M059J (cell line): ENCODE data around the gene CENPQ. TPM values are rescaled to one million over a fixed set of nuclear protein-coding genes. Genes with fewer than 3 reads are reported as not detected.

Experiments
- DNase-seq: peaks from one replicate; pipeline ENCODE4 v3.0.0-alpha.2; 2012; ENCODE audit warnings: low read depth
- total RNA-seq: library from RNA; depleted of rRNA; stranded (reverse); fragments of >200 nt; shearing (Covaris generic); gene quantifications from 2 replicates; pipeline ENCODE4 v1.2.3, GENCODE V29; 2014

CENPQ gene
- total RNA-seq, 1 experiment from 2014 or later, result 34.8 TPM

DNA sequence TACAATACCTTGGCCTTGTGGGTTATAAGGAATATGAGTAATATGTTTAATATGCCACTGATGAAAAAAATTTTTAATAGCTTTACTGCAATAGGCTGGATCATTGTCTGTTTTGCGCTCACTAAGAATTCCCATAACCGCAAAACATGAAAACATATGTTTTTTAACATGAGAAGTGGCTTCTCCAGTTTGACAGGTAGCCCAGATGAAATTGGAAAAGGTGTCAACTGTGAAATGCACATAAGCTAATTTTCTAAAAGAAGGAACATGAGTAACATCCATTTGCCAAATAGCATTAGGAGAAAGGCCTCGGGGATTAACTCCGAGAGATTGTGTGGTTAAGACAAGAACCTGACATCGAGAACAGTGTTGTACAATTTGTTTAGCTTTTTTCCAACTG, 41.5 kb downstream of the CENPQ start:
- DNase-seq, result no peak

DNA sequence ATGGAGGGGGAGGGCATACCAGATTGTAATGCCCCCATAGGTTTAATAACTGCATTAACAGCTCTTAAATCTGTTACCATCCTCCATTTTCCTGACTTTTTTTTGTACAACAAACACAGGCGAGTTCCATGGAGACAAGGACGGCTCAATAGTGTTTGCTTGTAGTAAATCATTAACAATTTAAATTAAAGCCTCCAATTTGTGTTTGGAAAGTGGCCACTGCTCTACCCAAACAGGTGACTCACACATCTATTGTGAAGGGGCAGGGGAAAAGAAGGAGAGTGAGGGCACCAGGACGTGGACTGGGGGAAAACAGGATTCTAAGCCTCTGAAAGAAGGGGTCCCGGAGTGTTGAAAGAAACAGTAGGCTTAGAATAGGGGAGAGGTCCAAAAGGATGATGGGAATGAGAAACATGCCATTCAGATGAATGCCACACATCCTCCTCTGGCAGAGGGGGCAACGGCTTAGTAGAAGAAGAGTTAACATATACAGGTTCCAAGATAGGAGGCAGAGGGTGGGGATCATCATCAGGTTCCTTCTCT, 43.5 kb downstream of the CENPQ start:
- no peak for DNase-seq

DNA sequence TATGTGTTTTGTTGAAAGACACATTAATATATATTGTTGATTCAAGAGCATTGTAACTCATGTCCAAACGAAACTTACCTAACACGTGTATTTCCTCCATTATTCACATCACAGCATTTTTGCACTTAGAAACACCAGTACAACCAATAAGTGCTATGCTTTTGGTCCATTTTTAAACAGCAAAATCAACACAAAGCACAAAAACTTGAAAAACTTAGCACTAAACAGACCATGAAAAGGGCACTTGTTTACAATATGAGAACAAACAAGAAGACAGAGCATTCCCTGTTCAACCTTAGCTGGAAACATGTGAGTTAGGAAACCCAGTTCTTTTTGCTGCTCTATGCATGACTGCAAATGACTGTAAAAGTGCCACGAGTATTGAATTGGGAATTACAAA, 46.2 kb downstream of the CENPQ start:
- DNase-seq, result no peak

DNA sequence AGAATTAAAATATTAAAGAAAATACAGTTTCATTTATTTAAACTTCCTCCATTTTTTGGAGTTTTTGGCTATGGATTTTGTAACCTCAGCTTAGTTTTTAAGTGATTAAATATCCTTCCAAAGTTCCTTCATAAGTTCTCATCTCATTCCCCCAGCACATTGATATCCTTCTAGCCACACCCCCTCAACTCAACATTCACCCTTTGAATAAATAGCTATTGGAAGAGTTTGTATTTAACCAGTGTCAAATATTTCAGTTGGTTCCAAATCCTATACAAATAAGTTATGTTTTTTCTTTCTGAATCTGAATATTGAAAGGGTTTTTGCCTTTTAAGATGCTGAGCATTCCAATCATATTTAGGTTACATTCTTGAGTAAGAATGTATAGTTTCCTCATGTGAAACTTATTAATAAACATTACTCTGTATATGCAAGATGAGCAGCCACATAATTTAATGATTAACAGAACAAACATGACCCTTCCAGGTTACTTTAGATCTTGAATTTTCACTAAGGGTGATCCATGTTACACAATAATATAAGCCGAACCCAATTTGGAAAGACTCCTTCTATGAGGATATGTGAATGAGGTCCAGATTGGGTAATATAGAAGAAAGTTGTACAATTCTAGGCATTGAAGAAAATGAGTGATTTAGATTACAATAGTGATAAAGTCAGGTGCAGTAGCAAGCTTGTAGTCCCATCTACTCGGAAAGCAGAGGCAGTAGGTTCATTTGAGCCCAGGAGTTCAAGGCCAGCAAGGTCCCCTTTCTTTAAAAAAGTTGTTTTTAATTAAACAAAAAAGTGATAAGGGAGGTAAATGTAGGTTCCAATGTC, 50.2 kb downstream of the CENPQ start:
- no peak for DNase-seq

DNA sequence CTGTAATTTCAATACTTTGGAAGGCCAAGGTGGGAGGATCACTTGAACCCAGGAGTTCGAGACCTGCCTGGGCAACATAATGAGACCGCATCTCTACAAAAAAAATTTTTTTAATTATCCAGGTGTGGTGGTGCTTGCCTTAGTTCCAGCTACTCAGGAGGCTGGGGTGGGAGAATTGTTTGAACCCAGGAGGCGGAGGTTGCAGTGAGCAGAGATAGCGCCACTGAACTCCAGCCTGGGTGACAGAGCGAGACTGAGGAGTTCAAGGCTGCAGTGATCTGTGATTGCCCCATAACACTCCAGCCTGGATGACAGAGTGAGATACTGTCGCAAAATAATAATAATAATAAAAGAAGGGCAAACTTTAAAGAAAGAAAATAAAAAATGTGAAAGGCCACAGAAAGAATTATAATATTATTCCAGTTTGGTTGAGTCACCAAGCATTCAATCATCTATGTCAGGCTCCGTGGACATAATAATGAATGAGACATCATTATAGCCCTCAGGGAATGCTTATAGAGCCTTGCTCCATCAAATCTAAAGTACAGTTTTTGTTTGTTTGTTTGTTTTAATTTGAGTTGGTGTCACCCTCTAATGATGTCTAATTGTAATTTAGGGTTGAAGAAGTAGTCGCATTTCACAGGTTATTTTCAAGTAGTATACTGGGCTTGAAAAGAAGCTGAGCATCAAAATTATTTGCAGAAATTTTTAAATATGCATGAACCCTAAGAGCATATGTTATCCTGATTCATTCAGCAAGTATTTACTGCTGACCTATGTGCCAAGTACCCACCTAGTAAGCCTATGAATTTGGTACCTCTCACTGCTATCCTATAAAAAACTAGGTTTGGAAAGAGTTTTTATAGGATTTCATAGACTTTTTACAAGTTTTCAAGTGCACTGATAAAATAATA, 51.7 kb downstream of the CENPQ start:
- peak; percentile 49 for DNase-seq

DNA sequence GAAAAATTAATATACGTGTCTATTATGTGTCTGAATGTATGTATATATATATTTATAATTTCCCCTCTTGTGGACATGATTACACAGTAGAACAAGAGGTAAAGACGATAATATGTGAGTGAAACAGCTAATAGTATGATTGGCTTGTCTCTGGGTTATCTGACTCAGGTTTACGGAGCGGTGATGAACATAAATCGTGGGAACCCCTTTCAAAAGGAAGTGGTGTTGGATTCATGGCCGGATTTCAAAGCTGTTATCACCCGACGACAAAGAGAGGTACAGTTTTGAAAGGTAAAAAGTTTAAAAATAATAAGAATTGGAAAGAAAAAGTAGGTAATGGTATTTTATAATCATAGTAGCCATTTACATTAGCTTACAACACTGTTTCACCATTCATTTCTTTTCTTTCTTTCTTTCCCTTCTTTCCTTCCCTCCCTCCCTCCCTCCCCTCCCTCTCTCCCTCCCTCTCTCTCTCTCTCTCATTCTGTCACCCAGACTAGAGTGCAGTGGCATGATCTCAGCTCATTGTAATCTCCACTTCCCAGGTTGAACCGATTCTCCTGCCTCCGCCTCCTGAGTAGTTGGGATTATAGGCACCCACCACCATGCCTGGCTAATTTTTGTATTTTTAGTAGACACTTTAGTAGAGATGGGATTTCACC, 52.4 kb downstream of the CENPQ start:
- peak; percentile 70 for DNase-seq

DNA sequence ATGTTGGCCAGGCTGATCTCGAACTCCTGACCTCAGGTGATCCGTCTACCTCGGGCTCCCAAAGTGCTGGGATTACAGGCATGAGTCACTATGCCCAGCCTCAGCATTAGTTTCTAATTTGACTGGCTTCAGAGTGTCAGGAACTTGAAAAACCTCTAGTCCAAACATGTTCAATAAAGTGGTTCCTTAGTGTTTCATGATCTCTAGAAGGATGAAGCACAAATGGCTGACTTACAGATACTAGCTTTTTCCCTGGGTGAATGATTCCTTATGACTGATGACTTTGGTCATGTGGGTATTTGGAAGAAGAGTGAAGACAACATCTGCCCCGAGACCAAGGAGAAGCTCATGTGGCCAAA, 53.0 kb downstream of the CENPQ start:
- DNase-seq, result no peak

DNA sequence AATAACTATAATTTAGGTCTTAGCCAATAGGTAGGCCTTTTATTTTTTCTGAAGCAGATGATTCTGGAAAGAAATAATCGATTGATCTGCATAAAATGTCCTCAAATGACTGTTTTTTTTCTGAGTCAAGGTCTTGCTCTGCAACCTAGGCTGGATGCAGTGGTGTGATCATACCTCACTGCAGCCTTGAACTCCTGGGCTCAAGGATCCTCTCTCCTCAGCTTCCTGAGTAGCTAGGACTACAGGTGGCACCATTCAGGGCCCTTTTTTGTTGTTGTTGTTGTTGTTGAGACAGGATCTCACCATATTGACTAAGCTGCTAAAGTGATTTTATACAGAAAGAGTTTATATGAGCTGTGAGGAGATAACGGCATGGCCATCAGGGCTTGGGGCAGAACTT, 54.7 kb downstream of the CENPQ start:
- DNase-seq, result no peak

DNA sequence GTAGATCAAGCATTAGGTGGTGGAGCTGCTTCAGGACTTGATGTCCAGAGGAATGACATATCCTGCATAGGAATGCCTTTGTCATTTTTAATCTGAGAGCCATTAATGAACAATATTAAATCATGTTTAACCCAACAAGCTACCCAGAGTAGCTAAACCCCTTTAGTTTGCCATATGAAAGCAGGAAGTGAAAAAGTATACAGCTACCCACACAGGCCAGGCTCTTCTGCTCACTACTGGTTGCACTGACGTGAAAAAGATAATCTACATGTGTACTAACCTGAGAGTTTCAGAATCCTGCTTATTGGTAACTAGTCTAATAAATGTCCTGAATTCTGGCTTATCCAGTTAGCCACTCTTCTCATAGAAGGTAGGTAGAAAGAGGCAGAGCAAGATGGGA, 56.5 kb downstream of the CENPQ start:
- no peak for DNase-seq

DNA sequence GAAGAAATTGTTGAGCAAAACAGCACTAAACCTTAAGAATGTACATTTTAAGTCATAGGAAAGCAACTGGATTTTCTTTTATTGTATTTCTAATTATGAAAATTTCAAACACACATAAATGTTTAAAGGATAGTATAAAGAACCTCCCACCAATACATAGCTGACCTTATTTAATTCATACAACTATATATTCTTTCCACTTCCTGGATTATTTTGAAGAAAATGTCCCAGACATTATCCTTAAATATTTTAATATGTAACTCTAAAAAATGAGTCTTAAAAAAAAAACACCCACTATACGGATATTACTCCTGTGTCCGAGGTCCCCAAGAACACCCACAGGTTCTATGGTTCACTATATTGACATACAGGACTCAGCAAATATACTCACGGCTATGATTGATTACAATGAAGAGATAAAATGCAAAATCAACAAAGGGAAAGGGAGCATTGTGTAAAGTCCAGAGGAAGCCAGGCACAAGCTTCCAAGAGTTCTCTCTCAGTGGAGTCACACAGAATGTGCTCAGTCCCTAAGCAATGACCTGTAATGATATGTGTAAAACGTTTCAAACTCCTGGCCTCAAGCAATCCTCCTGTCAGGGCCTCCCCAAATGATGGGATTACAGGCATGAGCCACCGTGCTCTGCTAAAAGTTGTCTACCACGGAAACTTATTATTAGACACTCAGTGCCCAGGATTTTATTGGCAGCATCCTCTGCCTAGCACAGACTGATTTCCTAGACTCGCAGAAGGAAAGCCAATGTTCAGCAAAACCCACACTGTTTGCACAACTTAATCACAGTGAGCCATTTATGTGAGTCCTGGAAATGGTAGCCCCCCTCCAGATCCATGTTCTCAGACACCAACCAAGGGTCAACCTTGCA, 59.8 kb downstream of the CENPQ start:
- DNase-seq, result no peak

DNA sequence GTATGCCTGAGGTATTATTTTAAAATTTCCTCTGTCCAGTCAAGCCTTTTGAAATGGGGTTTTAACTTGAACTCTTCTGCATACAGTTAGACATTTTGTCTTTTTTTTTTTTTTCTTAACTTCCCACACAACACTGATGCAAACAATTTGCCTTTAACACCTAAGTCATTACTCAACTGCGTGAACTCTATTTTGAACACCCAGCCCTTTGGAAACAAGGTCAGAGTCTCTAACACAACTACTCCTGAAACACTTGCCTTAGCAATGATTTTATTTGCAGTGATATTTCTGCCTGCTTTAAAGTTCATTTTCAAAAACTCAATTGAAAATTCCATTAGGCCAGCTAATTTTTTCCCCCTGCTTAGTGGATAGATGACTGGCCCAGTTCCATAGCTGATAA, 60.7 kb downstream of the CENPQ start:
- DNase-seq, result no peak

DNA sequence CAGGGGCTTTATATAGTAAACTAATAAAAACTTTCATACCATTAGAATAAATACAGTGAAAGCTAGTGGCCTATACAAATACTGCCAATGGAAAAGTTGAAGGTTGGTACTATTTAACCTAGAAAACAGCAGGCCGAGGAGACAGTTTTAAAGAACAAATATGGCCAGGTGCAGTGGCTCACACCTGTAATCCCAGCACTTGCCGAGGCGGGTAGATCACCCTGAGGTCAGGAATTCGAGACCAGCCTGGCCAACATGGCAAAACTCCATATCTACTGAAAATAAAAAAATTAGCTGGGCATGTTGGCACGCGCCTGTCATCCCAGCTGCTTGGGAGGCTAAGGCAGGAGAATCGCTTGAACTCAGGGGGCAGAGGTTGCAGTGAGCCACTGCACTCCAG, 61.4 kb downstream of the CENPQ start:
- DNase-seq, result no peak

DNA sequence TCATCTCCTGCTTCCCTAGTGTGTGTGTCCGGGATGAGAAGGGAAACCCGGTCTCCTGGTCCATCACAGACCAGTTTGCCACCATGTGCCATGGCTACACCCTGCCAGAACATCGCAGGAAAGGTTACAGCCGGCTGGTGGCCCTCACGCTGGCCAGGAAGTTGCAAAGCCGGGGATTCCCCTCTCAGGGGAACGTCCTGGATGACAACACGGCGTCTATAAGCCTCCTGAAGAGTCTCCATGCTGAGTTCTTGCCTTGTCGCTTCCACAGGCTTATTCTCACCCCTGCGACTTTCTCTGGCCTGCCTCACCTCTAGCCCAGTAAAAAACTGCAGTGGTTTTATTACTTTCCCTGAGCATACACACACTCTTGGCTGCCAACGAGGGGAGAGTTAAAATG, 63.4 kb downstream of the CENPQ start:
- DNase-seq, result no peak

DNA sequence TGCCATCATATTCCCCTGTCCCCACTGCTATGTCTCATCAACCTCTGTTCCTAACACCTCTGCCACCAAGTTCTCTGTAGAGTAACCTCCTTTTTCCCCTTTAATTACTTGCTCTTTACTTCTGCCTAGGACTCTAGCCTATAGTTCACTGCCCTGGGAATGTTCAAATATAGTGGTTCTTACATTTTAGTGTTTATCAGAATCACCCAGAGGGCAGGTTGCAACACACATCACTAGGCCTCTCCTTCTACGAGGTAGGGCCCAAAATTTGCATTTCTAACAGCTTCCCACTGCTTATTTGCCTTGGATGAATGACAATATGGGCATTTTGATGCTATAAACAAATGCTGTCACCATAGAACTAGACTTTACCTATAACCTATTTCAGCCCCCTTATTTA, 64.2 kb downstream of the CENPQ start:
- DNase-seq, result no peak

DNA sequence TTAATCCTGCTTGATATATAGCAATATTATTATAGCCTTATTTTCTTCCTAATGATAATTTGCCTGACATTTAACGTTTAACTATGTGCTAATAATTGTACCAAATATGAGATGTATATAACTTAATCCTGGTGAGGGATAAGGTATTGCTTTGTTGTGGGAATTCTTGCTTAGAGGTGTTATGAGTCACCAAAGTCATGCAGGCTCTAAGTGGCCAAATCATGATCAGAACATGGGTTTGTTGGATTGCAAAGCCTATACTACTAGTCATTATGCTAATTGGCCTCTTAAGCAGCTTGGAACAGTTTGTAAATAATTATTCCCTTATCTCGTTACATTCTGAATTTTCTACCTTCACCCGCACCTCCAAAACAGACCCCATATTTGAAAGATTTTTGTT, 65.4 kb downstream of the CENPQ start:
- DNase-seq, result peak; percentile 19

DNA sequence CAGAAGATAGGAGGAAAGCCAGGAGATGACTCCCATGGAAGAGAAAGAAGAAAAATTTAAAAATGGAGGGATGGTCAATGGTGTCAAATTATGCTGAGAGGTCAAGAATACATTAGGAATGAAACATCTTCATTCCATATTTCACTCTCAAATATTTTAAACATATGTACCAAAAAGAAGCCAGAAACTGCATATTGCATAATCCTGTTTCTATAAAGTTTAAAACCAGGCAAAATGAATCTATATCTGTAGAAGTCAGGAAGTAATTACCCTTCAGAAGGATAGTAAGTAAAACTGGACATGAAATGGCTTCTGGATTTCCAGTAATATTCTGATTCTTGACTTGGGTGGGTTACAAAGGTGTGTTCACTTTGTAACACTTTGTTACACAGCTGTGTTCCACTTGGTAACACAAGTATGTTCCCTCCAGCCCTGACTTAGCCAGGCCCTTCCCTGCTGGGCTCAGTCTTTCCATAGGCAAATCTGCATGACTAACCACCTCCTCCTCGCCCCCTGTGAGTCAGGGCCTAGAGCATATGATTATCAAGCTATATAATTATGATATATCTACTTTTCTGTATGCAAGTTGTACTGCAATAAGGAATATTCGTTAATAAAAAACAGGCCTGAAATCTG, 67.1 kb downstream of the CENPQ start:
- no peak for DNase-seq

DNA sequence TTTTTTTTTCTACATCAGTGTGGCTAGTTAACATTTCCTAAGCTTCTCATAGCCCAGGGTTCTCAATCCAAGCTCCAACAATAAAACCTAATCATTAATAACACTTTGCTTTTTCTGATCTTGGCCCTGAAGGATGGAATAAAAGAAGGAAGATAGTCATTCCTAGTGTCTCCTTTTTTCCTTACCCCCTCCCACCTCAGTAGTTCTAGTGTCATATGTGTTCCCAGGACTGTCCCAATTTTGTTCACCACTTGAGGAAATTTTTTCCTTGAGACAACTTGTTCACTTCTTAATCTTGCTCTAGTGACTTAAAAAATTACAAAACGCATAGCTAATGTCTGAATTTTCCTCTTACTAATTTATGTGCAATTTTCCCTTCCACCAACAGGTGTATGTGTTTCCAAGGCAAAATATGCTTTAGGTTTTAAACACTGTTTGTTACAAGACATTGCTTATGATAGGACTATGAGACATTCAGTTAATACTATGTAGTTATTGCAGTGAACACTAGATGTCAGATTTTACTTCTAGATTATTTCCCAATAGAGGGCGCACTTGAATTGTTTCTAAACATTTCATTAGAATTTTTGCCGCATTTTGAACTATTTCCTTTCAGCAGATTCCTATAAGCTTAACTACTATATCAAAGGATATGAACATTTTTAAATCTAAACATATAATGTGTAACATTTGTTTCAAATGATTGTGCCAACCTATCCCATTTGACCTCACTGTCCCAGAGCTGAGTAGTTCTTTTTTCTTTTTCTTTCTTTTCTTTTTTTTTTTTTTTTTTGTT, 68.8 kb downstream of the CENPQ start:
- DNase-seq, result peak; percentile 82

DNA sequence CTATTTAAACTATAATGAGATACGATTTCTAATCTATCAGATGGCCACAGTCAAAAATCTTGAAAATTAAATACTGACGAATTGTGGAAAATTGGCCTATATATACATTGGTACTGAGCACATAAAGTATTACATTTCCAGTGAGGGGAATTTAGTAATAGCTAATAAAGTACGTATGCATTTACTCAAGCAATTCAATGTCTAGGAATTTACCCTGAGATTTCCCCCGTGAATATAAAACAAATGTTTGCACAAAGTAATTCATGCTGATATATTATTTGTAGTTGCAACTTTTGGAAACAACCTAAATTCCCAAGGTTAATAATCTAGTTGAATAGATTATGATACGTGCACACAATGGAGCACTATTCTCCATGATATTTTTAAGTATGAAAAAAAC, 72.6 kb downstream of the CENPQ start:
- DNase-seq, result no peak

DNA sequence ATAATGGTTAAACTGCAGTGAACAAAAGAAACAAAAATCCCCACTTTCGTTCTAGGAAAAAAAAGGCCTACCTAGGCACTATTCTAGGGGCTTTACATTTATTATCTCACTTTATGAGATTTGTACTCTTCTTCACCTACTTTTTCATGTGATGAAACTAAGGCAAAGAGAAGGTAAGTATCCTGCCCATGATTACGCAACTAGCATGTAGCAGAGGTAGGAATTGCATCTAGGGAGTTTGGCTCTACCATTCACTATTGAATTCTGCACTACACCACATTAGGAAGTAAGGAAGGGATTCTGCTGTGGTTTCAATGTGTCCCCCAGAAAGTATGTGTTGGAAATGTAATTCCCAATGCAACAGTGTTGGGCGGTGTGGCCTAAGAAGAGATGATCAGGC, 75.9 kb downstream of the CENPQ start:
- DNase-seq, result no peak

DNA sequence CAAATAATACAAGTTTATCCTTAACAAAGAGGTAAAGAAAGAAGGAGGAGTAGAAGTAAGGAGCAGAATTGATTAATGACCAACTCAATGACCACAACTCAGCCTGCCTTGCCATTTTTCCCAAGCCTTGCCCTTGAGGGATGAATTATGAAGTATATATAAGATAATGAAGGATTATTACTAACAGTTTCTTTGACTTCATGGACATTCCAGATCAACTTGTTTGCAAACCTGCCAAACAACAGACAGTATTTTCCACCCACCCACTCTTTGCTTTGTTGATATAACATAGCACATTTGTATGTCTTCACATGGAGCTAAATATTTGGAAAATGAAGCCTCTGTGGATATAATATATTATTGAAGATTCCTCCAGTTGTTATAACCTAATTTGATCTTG, 77.4 kb downstream of the CENPQ start:
- DNase-seq, result peak; percentile 48
